H1 (cell line): ENCODE results near the gene NFIC. TPM values are rescaled to one million over a fixed set of nuclear protein-coding genes. Genes with fewer than 3 reads are reported as not detected.
A peak's percentile ranks its signal among the peaks of the same experiment; 100 is the strongest.

Source experiments
- CTCF ChIA-PET: fragments of 300-600 bp; sonication (Branson Sonifier 250); formaldehyde crosslinking; loops from one replicate; lab custom pipeline; 2021; ENCODE audit not compliant: partially characterized antibody; lab: Charles Lee
- POLR2A ChIA-PET: fragments of 300-600 bp; sonication (Branson Sonifier 250); formaldehyde crosslinking; loops from one replicate; lab custom pipeline; 2021; ENCODE audit warnings: inconsistent platforms; ENCODE audit not compliant: partially characterized antibody; lab: Charles Lee
- DNase-seq, 2 experiments: peaks; one replicate each; pipeline versions ENCODE4 v3.0.0 to v3.0.0-alpha.2; 2010 to 2022; ENCODE audit warnings: low spot score in 2 of 2, low read depth in 1 of 2, mixed read lengths in 1 of 2
- FAIRE-seq: peaks from 2 replicates; lab custom pipeline; 2011; peaks lifted over from hg19 to GRCh38; lab: Jason Lieb, UNC
- H2AFZ ChIP-seq: 2 replicates; pipeline ENCODE4 v1.8.1; 2012; ENCODE audit warnings: low read length, inconsistent platforms
- H2AK5ac ChIP-seq: 2 replicates; pipeline ENCODE4 v1.6.1; 2013; ENCODE audit warnings: low read depth, low read length
- H2BK120ac ChIP-seq: replicated peaks from 2 replicates; pipeline ENCODE3; 2013; ENCODE audit warnings: low read depth, low read length, inconsistent platforms
- H2BK12ac ChIP-seq: 2 replicates; pipeline ENCODE4 v1.6.1; 2013; ENCODE audit warnings: low read depth, low read length
- H2BK15ac ChIP-seq: 2 replicates; pipeline ENCODE4 v1.6.1; 2013; ENCODE audit warnings: low read length
- H2BK20ac ChIP-seq: 2 replicates; pipeline ENCODE4 v1.6.1; 2013; ENCODE audit warnings: low read length
- H2BK5ac ChIP-seq: 2 replicates; pipeline ENCODE4 v1.6.1; 2013; ENCODE audit warnings: low read depth, low read length
- H3K14ac ChIP-seq: 2 replicates; pipeline ENCODE4 v1.6.1; 2013; ENCODE audit warnings: inconsistent platforms; ENCODE audit not compliant: insufficient read length
- H3K18ac ChIP-seq: 2 replicates; pipeline ENCODE4 v1.6.1; 2013; ENCODE audit warnings: low read length; ENCODE audit errors: extremely low read depth
- H3K23ac ChIP-seq: 2 replicates; pipeline ENCODE4 v1.6.1; 2013; ENCODE audit warnings: inconsistent platforms; ENCODE audit not compliant: insufficient read length
- H3K23me2 ChIP-seq: 2 replicates; pipeline ENCODE4 v1.6.1; 2013; ENCODE audit warnings: low read depth, low read length
- H3K27ac ChIP-seq: 2 replicates; pipeline ENCODE4 v1.6.1; 2011; ENCODE audit warnings: low read depth, low read length, inconsistent platforms
- H3K27me3 ChIP-seq, 4 experiments: replicated peaks in 1 of 4; 1 replicate in 1 of 4; 2 replicates in 3 of 4; pipeline versions ENCODE4 v1.6.1 to v1.8.1; 2011 to 2013; ENCODE audit warnings: low read length in 3 of 4, mild to moderate bottlenecking in 3 of 4, inconsistent platforms in 2 of 4, mixed read lengths in 2 of 4, moderate library complexity in 1 of 4; ENCODE audit not compliant: control insufficient read depth in 3 of 4, insufficient read depth in 3 of 4; ENCODE audit errors: extremely low read depth in 1 of 4
- H3K36me3 ChIP-seq, 4 experiments: 2 replicates each; pipeline versions ENCODE4 v1.6.1 to v1.8.1; 2011 to 2013; ENCODE audit warnings: mild to moderate bottlenecking in 4 of 4, low read length in 3 of 4, moderate library complexity in 2 of 4, control low read depth in 1 of 4, inconsistent platforms in 1 of 4; ENCODE audit not compliant: insufficient read depth in 4 of 4, control insufficient read depth in 2 of 4
- H3K4ac ChIP-seq: replicated peaks from 2 replicates; pipeline ENCODE3; 2013; ENCODE audit warnings: low read length, low read depth, mixed read lengths, inconsistent platforms; ENCODE audit not compliant: insufficient read length
- H3K4me1 ChIP-seq, 4 experiments: replicated peaks in 1 of 4; 1 replicate in 1 of 4; 2 replicates in 3 of 4; pipeline versions ENCODE4 v1.6.1 to v1.8.1; 2011 to 2013; ENCODE audit warnings: low read length in 3 of 4, inconsistent platforms in 2 of 4, mixed read lengths in 1 of 4; ENCODE audit not compliant: insufficient read depth in 4 of 4, control insufficient read depth in 3 of 4
- H3K4me2 ChIP-seq, 2 experiments: 2 replicates each; pipeline versions ENCODE4 v1.6.1 to v1.8.1; 2011 to 2013; ENCODE audit warnings: low read depth in 2 of 2, low read length in 2 of 2, control low read depth in 1 of 2, inconsistent platforms in 1 of 2, mild to moderate bottlenecking in 1 of 2; ENCODE audit not compliant: insufficient read depth in 1 of 2
- H3K4me3 ChIP-seq, 4 experiments: fragments of 200-600, 300-600 bp in 1 of 4; sonication (generic), shearing (Covaris generic), sonication (Bioruptor Twin) in 1 of 4; 2 replicates each; pipeline versions ENCODE4 v1.5.1 to v1.8.1; 2011 to 2016; ENCODE audit warnings: low read length in 4 of 4, low read depth in 3 of 4, control low read depth in 2 of 4, inconsistent platforms in 2 of 4, mild to moderate bottlenecking in 2 of 4, mixed read lengths in 1 of 4, moderate library complexity in 1 of 4; ENCODE audit not compliant: insufficient read depth in 2 of 4; ENCODE audit errors: extremely low read depth in 1 of 4
- H3K56ac ChIP-seq: replicated peaks from 2 replicates; pipeline ENCODE3; 2013; ENCODE audit warnings: low read depth, mild to moderate bottlenecking, mixed read lengths, low read length, inconsistent platforms; ENCODE audit not compliant: insufficient read length
- H3K79me1 ChIP-seq: 2 replicates; pipeline ENCODE4 v1.6.1; 2013; ENCODE audit warnings: low read depth, low read length, control low read depth
- H3K79me2 ChIP-seq, 2 experiments: 2 replicates each; pipeline versions ENCODE4 v1.6.1 to v1.8.1; 2012 to 2013; ENCODE audit warnings: low read length in 2 of 2, mild to moderate bottlenecking in 2 of 2, inconsistent platforms in 1 of 2; ENCODE audit not compliant: insufficient read depth in 2 of 2, control insufficient read depth in 1 of 2
- H3K9ac ChIP-seq, 4 experiments: replicated peaks in 1 of 4; 1 replicate in 1 of 4; 2 replicates in 3 of 4; pipeline versions ENCODE4 v1.6.1 to v1.8.1; 2011 to 2013; ENCODE audit warnings: low read depth in 3 of 4, low read length in 3 of 4, control low read depth in 2 of 4, mild to moderate bottlenecking in 2 of 4, moderate library complexity in 2 of 4, inconsistent platforms in 1 of 4; ENCODE audit errors: extremely low read depth in 1 of 4
- H3K9me3 ChIP-seq, 2 experiments: 2 replicates each; pipeline versions ENCODE4 v1.6.1 to v1.8.1; 2012 to 2013; ENCODE audit warnings: mild to moderate bottlenecking in 2 of 2, moderate library complexity in 2 of 2, control low read depth in 1 of 2, inconsistent platforms in 1 of 2, low read depth in 1 of 2, low read length in 1 of 2, mixed read lengths in 1 of 2; ENCODE audit not compliant: insufficient read depth in 2 of 2
- H4K20me1 ChIP-seq, 2 experiments: replicated peaks in 1 of 2; 2 replicates each; pipeline versions ENCODE3 to v1.8.1; 2011 to 2013; ENCODE audit warnings: inconsistent platforms in 2 of 2, low read length in 2 of 2, mild to moderate bottlenecking in 1 of 2; ENCODE audit not compliant: insufficient read depth in 2 of 2, control insufficient read depth in 1 of 2
- H4K5ac ChIP-seq: 2 replicates; pipeline ENCODE4 v1.6.1; 2013; ENCODE audit warnings: low read length, low read depth, mixed read lengths, inconsistent platforms; ENCODE audit not compliant: insufficient read length
- H4K8ac ChIP-seq: 2 replicates; pipeline ENCODE4 v1.8.0; 2013; ENCODE audit warnings: mild to moderate bottlenecking, moderate library complexity, low read length, inconsistent platforms; ENCODE audit not compliant: insufficient read depth; ENCODE audit errors: extremely low read depth
- H4K91ac ChIP-seq: replicated peaks from 2 replicates; pipeline ENCODE3; 2013; ENCODE audit warnings: low read length, mixed read lengths, inconsistent platforms; ENCODE audit not compliant: insufficient read length
- CREB1 ChIP-seq: IDR thresholded peaks from 2 replicates; pipeline ENCODE4 v1.6.1; 2012; ENCODE audit warnings: inconsistent platforms
- EZH2 ChIP-seq: fragments of 200-600 bp; sonication (generic); IDR thresholded peaks from 2 replicates; pipeline ENCODE4 v1.7.1; 2012; ENCODE audit warnings: low read depth, mild to moderate bottlenecking, moderate library complexity, low read length, inconsistent platforms; ENCODE audit not compliant: severe bottlenecking
- HDAC2 ChIP-seq, 2 experiments: fragments of 300-600 bp in 1 of 2; sonication (generic) in 1 of 2; IDR thresholded peaks; 2 replicates each; pipeline ENCODE4 v1.6.1; 2011 to 2012; ENCODE audit warnings: low read depth in 2 of 2, low read length in 2 of 2, mild to moderate bottlenecking in 2 of 2, moderate library complexity in 2 of 2, borderline replicate concordance in 1 of 2, inconsistent platforms in 1 of 2
- KDM5A ChIP-seq: fragments of 200-600 bp; IDR thresholded peaks from 2 replicates; pipeline ENCODE4 v1.7.1; 2012; ENCODE audit warnings: mild to moderate bottlenecking, low read length, inconsistent platforms, mixed read lengths
- NANOG ChIP-seq: IDR thresholded peaks from 2 replicates; pipeline ENCODE4 v1.6.1; 2011; ENCODE audit warnings: low read length, low read depth, mild to moderate bottlenecking, inconsistent platforms; ENCODE audit not compliant: insufficient read depth, poor library complexity, severe bottlenecking
- NRF1 ChIP-seq: IDR thresholded peaks from 2 replicates; pipeline ENCODE4 v1.6.1; 2011; ENCODE audit warnings: mild to moderate bottlenecking, low read depth, low read length, improper control_type of control experiment
- PHF8 ChIP-seq: fragments of 200-600 bp; sonication (generic); conservative IDR thresholded peaks from 2 replicates; pipeline ENCODE4 v1.7.1; 2012; ENCODE audit warnings: low read depth, mild to moderate bottlenecking, inconsistent platforms, low read length, moderate library complexity
- POU5F1 ChIP-seq: IDR thresholded peaks from 2 replicates; pipeline ENCODE4 v1.6.1; 2011; ENCODE audit warnings: low read depth, mild to moderate bottlenecking, low read length, moderate library complexity
- RNF2 ChIP-seq: fragments of 200-900, 300-1000 bp; sonication (generic); IDR thresholded peaks from 2 replicates; pipeline ENCODE4 v1.7.1; 2016; ENCODE audit warnings: borderline replicate concordance, low read depth, mild to moderate bottlenecking, antibody characterized with exemption, low read length; ENCODE audit not compliant: poor library complexity, severe bottlenecking; ENCODE audit errors: missing control alignments
- WGBS, 2 experiments: shearing (Covaris generic) in 1 of 2; methylation state at CpG; one replicate each; pipeline versions ENCODE4 v1.1.6 to v1.1.7; 2013 to 2015; ENCODE audit warnings: low lambda C conversion rate in 2 of 2, mixed read lengths in 2 of 2, inconsistent platforms in 1 of 2, low coverage in 1 of 2, missing lambda C conversion rate in 1 of 2; ENCODE audit not compliant: insufficient replicate concordance in 2 of 2, insufficient coverage in 1 of 2, insufficient read length in 1 of 2; ENCODE audit errors: extremely low coverage in 1 of 2, missing lambda C conversion rate in 1 of 2; 5-methylcytosine and 5-hydroxymethylcytosine counted together
- polyA plus RNA-seq, 7 experiments: library from polyadenylated mRNA; depleted of rRNA in 3 of 7; stranded (reverse) in 5 of 7; unstranded in 2 of 7; fragments of >200 nt in 5 of 7; fragments of 200-250 nt in 2 of 7; gene quantifications; 1 replicate in 5 of 7; 2 replicates in 1 of 7; 4 replicates in 1 of 7; pipeline versions ENCODE4 v1.2.1 to v1.2.3, GENCODE V29; 2011 to 2013; ENCODE audit warnings: missing spikeins in 2 of 7, mixed read lengths in 2 of 7
- total RNA-seq: library from RNA; stranded (reverse); fragmentation: NEBNext Ultra II Directional; extraction: Animal tissue kit (Norgen Biotek cat#: 25700); gene quantifications from 2 replicates; pipeline ENCODE4 v1.2.1, GENCODE V29; 2021

Gene NFIC
- total and polyA plus RNA-seq, 2 of the 8 experiments (the other 6 are each of a cell fraction or from before 2014, with no cell fraction given), result 0.56 to 3.2 TPM

DNA sequence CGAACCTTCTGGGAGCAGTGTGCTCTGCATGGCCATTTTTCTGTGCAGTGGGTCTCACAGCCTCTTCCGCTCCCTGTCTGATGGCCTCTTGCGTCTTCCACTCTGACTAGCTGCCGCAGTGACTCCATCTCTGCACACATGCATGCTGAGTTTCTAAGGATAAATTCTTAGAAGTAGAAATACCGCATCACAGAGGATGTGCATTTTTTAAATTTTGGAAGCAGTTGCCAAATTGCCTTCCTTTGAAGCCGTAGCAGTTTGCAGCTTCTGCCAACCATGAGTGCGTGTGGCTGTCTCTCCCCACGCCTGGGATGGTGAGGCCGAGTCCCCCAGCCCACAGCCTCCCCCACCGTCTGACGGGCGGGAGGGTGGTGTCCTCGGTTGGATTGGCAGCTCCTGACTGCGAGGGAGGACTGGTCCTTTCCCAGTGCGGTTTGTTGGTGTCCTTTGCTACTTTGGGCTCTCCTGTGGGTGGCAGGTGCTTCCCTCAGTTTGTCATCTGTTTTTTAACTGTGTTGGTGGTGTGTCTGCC lies 149.6 kb downstream of the NFIC start:
- H2BK120ac ChIP-seq, result no peak overlapping the region
- H3K23me2 ChIP-seq, result no peaks in the 10 kb centered on the region
- H2BK20ac ChIP-seq, result no peak overlapping the region
- WGBS, 2 experiments, result 87% methylated on average over 13 of the region's 15 CpGs; no CpG with 5 or more reads in 1 of the 2 experiments
- H3K56ac ChIP-seq, result no peak overlapping the region
- H3K4me2 ChIP-seq, result no peak overlapping the region
- H2AK5ac ChIP-seq, result 0 out of 2 replicates have a peak overlapping the region, but pooled peaks have one; percentile 49
- H3K79me2 ChIP-seq, result peaks cover 0 to 76% of the 10 kb centered on the region in 2 experiments; a peak in 3 of 4 replicates
- no peak overlapping the region for H3K14ac ChIP-seq
- H3K27me3 ChIP-seq, result no peaks in the 10 kb centered on the region
- no peak overlapping the region for H4K5ac ChIP-seq
- peak overlapping the region; percentile 21 for H3K4ac ChIP-seq
- H3K4me1 ChIP-seq, result peaks cover 0 to 29% (median 20%) of the 10 kb centered on the region in 4 experiments; a peak in 6 of 7 replicates
- H4K8ac ChIP-seq, result no peak overlapping the region
- peaks cover 26% of the 10 kb centered on the region for H3K79me1 ChIP-seq
- peak overlapping the region; percentile 44; the same call in 1 of the 2 replicates for H2BK12ac ChIP-seq
- no peaks in the 10 kb centered on the region for H3K9me3 ChIP-seq
- no peak overlapping the region for H3K18ac ChIP-seq
- TF ChIP-seq RNF2, result no peak
- no peak for TF ChIP-seq CREB1
- TF ChIP-seq PHF8, result no peak
- no peak for TF ChIP-seq KDM5A
- TF ChIP-seq EZH2, result no peak
- no peak for TF ChIP-seq NRF1
- no peak for TF ChIP-seq NANOG
- no peak for TF ChIP-seq POU5F1
- TF ChIP-seq HDAC2 (IDR thresholded peaks at IDR 0.05; ENCODE audit: borderline replicate concordance in 1 of 2, low read depth in 2 of 2, low read length in 2 of 2), result no peak
- no peak for FAIRE-seq
- no peaks in the 10 kb centered on the region for H3K36me3 ChIP-seq
- no peak for DNase-seq
- 0 out of 2 replicates have a peak overlapping the region, but pooled peaks have one; percentile 2 for H2BK15ac ChIP-seq
- H3K27ac ChIP-seq, result 0 out of 2 replicates have a peak overlapping the region, but pooled peaks have one; percentile 18
- H4K91ac ChIP-seq, result no peak overlapping the region
- no peak overlapping the region; the same call in none of the 2 replicates for H2BK5ac ChIP-seq
- ChIA-PET CTCF (interaction anchor here (0.5 to 5.4 kb wide), 7 partner anchors 11 to 190 kb away, joined by 3 to 28 read pairs (median 4); partner anchors contain the start of gene DOHH), POLR2A (interaction anchor here (1.0 to 2.3 kb wide), 3 partner anchors 12 to 44 kb away, joined by 4 to 7 read pairs (median 5); no protein-coding TSS in a partner anchor)
- no peak overlapping the region for H3K23ac ChIP-seq
- H2AFZ ChIP-seq, result no peak overlapping the region
- H4K20me1 ChIP-seq, result peaks cover 5 to 20% of the 10 kb centered on the region in 2 experiments
- H3K4me3 ChIP-seq, result no peak overlapping the region
- H3K9ac ChIP-seq, result no peak overlapping the region; a peak in 1 of 7 replicates
